Activated T-helper 2 cell treated with anti-CD3 and anti-CD28 coated beads, Interferon-gamma antibody, Interleukin-2, Interleukin-4, amounts not matched to agents 10 μg/mL and 5 μg/mL and 100 μg/mL, durations not matched to agents 14 hours and 24 hours and 36 hours (primary cell): ENCODE measurements around the gene OARD1. TPM values are rescaled to one million over a fixed set of nuclear protein-coding genes. Genes with fewer than 3 reads are reported as not detected.

Experiments used
- DNase-seq: peaks from one replicate; pipeline ENCODE4 v3.0.0; 2021; ENCODE audit warnings: low spot score
- H3K27ac Mint-ChIP-seq: one replicate; pipeline ENCODE4 v1.8.0; 2021; ENCODE audit warnings: mixed read lengths
- H3K27me3 Mint-ChIP-seq: one replicate; pipeline ENCODE4 v1.8.0; 2021; ENCODE audit warnings: low read depth, mixed read lengths
- H3K36me3 Mint-ChIP-seq: one replicate; pipeline ENCODE4 v1.8.0; 2021; ENCODE audit warnings: low read depth, mixed read lengths
- H3K4me1 Mint-ChIP-seq: one replicate; pipeline ENCODE4 v1.8.0; 2021; ENCODE audit warnings: low read depth, mixed read lengths
- H3K4me3 Mint-ChIP-seq: one replicate; pipeline ENCODE4 v1.8.0; 2021; ENCODE audit warnings: low read depth, mild to moderate bottlenecking, moderate library complexity, mixed read lengths
- H3K9me3 Mint-ChIP-seq: one replicate; pipeline ENCODE4 v1.8.0; 2021; ENCODE audit warnings: mixed read lengths
- intact Hi-C: fragments of 100-400 bp; cut with micrococcal nuclease; formaldehyde crosslinking; loops from one replicate; pipeline ENCODE4 v1.15.1; 2023
- total RNA-seq: library from RNA; stranded (reverse); gene quantifications from 2 replicates; pipeline ENCODE4 v1.2.3, GENCODE V29; 2022

Gene OARD1
- total RNA-seq, 1 donor from 2014 or later: 28.0 TPM

GRCh38 chr6:41088451-41088850, 16.3 kb upstream of the OARD1 start:
- DNase-seq: no peak
- intact Hi-C loops: no loop called here
- Mint-ChIP-seq H3K4me3 (no peak overlapping the region), H3K9me3 (no peaks in the 10 kb centered on the region), H3K27me3 (no peaks in the 10 kb centered on the region), H3K4me1 (peaks cover 11% of the 10 kb centered on the region), H3K36me3 (peaks cover 78% of the 10 kb centered on the region), H3K27ac (no peak overlapping the region)

- DNase-seq: no peak
- intact Hi-C loops: no loop called here
- Mint-ChIP-seq H3K36me3 (peaks cover 83% of the 10 kb centered on the region), H3K9me3 (no peaks in the 10 kb centered on the region), H3K27me3 (no peaks in the 10 kb centered on the region), H3K4me1 (peaks cover 30% of the 10 kb centered on the region), H3K27ac (no peak overlapping the region), H3K4me3 (no peak overlapping the region)
Observed at GRCh38 chr6:41085182-41085581, 13.0 kb upstream of the OARD1 start.

- no peak for DNase-seq
- Mint-ChIP-seq H3K4me3 (no peak overlapping the region), H3K9me3 (no peaks in the 10 kb centered on the region), H3K27ac (no peak overlapping the region), H3K4me1 (peaks cover 42% of the 10 kb centered on the region), H3K36me3 (peaks cover 89% of the 10 kb centered on the region), H3K27me3 (no peaks in the 10 kb centered on the region)
- intact Hi-C loops: no loop called here
Observed at GRCh38 chr6:41083072-41083471, 10.9 kb upstream of the OARD1 start.

GRCh38 chr6:41080621-41081020, 8.5 kb upstream of the OARD1 start:
- peaks cover 57% of the 10 kb centered on the region for H3K4me1 Mint-ChIP-seq
- intact Hi-C loops: no loop called here
- H3K36me3 Mint-ChIP-seq: peaks cover 76% of the 10 kb centered on the region
- DNase-seq: no peak
- H3K27me3 Mint-ChIP-seq: no peaks in the 10 kb centered on the region
- no peaks in the 10 kb centered on the region for H3K9me3 Mint-ChIP-seq
- peak overlapping the region; percentile 78 for H3K4me3 Mint-ChIP-seq
- H3K27ac Mint-ChIP-seq: peak overlapping the region; percentile 84

GRCh38 chr6:41079080-41079479, 6.9 kb upstream of the OARD1 start:
- no peak overlapping the region for H3K27ac Mint-ChIP-seq
- H3K36me3 Mint-ChIP-seq: peaks cover 76% of the 10 kb centered on the region
- intact Hi-C loops: loop anchor here (10.0 kb wide), 2 partner anchors 656 to 1964 kb away; partner anchors contain the start of genes SAYSD1 and TFEB
- peaks cover 71% of the 10 kb centered on the region for H3K4me1 Mint-ChIP-seq
- no peaks in the 10 kb centered on the region for H3K9me3 Mint-ChIP-seq
- no peaks in the 10 kb centered on the region for H3K27me3 Mint-ChIP-seq
- DNase-seq: no peak
- H3K4me3 Mint-ChIP-seq: no peak overlapping the region

- peaks cover 70% of the 10 kb centered on the region for H3K36me3 Mint-ChIP-seq
- H3K4me3 Mint-ChIP-seq: no peak overlapping the region
- no peaks in the 10 kb centered on the region for H3K27me3 Mint-ChIP-seq
- H3K27ac Mint-ChIP-seq: no peak overlapping the region
- H3K4me1 Mint-ChIP-seq: peaks cover 66% of the 10 kb centered on the region
- H3K9me3 Mint-ChIP-seq: no peaks in the 10 kb centered on the region
- DNase-seq: no peak
- intact Hi-C loops: loop anchor here (10.0 kb wide), 2 partner anchors 657 to 1963 kb away; partner anchors contain the start of genes SAYSD1 and TFEB
Observed at GRCh38 chr6:41078101-41078500, 5.9 kb upstream of the OARD1 start.

GRCh38 chr6:41077536-41077935, 5.4 kb upstream of the OARD1 start:
- intact Hi-C loops: loop anchor here (10.0 kb wide), 2 partner anchors 657 to 1963 kb away; partner anchors contain the start of genes SAYSD1 and TFEB
- peaks cover 64% of the 10 kb centered on the region for H3K36me3 Mint-ChIP-seq
- H3K4me1 Mint-ChIP-seq: peaks cover 62% of the 10 kb centered on the region
- no peak overlapping the region for H3K27ac Mint-ChIP-seq
- H3K9me3 Mint-ChIP-seq: no peaks in the 10 kb centered on the region
- no peaks in the 10 kb centered on the region for H3K27me3 Mint-ChIP-seq
- DNase-seq: no peak
- no peak overlapping the region for H3K4me3 Mint-ChIP-seq

GRCh38 chr6:41075651-41076626, 3.8 kb upstream of the OARD1 start:
- H3K4me3 Mint-ChIP-seq: peak overlapping the region; percentile 98
- H3K36me3 Mint-ChIP-seq: peaks cover 56% of the 10 kb centered on the region
- no peaks in the 10 kb centered on the region for H3K9me3 Mint-ChIP-seq
- peak overlapping the region; percentile 41 for H3K27ac Mint-ChIP-seq
- no peak for DNase-seq
- peaks cover 60% of the 10 kb centered on the region for H3K4me1 Mint-ChIP-seq
- no peaks in the 10 kb centered on the region for H3K27me3 Mint-ChIP-seq
- intact Hi-C loops: loop anchor here (10.0 kb wide), 2 partner anchors 659 to 1961 kb away; partner anchors contain the start of genes SAYSD1 and TFEB

- no peaks in the 10 kb centered on the region for H3K27me3 Mint-ChIP-seq
- H3K4me3 Mint-ChIP-seq: peak overlapping the region; percentile 98
- H3K36me3 Mint-ChIP-seq: peaks cover 54% of the 10 kb centered on the region
- peak overlapping the region; percentile 98 for H3K27ac Mint-ChIP-seq
- no peak for DNase-seq
- no peaks in the 10 kb centered on the region for H3K9me3 Mint-ChIP-seq
- intact Hi-C loops: loop anchor here (5.0 to 10.0 kb wide), 4 partner anchors 107 to 1960 kb away; partner anchors contain the start of genes BYSL, MED20, SAYSD1 and TFEB
- peaks cover 56% of the 10 kb centered on the region for H3K4me1 Mint-ChIP-seq
Observed at GRCh38 chr6:41074692-41075436, 2.7 kb upstream of the OARD1 start.

GRCh38 chr6:41073968-41074691, 2.0 kb upstream of the OARD1 start:
- H3K36me3 Mint-ChIP-seq: peaks cover 53% of the 10 kb centered on the region
- H3K9me3 Mint-ChIP-seq: no peaks in the 10 kb centered on the region
- no peak for DNase-seq
- no peaks in the 10 kb centered on the region for H3K27me3 Mint-ChIP-seq
- peaks cover 58% of the 10 kb centered on the region for H3K4me1 Mint-ChIP-seq
- peak overlapping the region; percentile 98 for H3K4me3 Mint-ChIP-seq
- H3K27ac Mint-ChIP-seq: peak overlapping the region; percentile 98
- intact Hi-C loops: loop anchor here (2.0 to 10.0 kb wide), 6 partner anchors 73 to 1959 kb away; partner anchors contain the start of genes BYSL, MED20, SAYSD1 and TFEB

GRCh38 chr6:41073203-41073967, 1.2 kb upstream of the OARD1 start:
- Mint-ChIP-seq H3K27ac (peak overlapping the region; percentile 98), H3K27me3 (no peaks in the 10 kb centered on the region), H3K9me3 (no peaks in the 10 kb centered on the region), H3K36me3 (peaks cover 50% of the 10 kb centered on the region), H3K4me1 (peaks cover 54% of the 10 kb centered on the region), H3K4me3 (peak overlapping the region; percentile 98)
- peak; percentile 82 for DNase-seq
- intact Hi-C loops: loop anchor here (2.0 to 10.0 kb wide), 6 partner anchors 73 to 1959 kb away; partner anchors contain the start of genes BYSL, MED20, SAYSD1 and TFEB
